HEK293T (cell line): ENCODE data around the gene ADAM11.

Source experiments
- BHLHE40 ChIP-seq: fragments of 450-650 bp; IDR thresholded peaks from 2 replicates; pipeline ENCODE4 v1.6.1; 2016; ENCODE audit warnings: mild to moderate bottlenecking, moderate library complexity, borderline replicate concordance
- FOXK2 ChIP-seq: fragments of 450-650 bp; IDR thresholded peaks from 2 replicates; pipeline ENCODE4 v1.6.1; 2016; ENCODE audit warnings: mild to moderate bottlenecking
- FOXM1 ChIP-seq: fragments of 450-650 bp; IDR thresholded peaks from 2 replicates; pipeline ENCODE4 v1.6.1; 2017; ENCODE audit warnings: mild to moderate bottlenecking, borderline replicate concordance
- LEF1 ChIP-seq: fragments of 450-650 bp; IDR thresholded peaks from 2 replicates; pipeline ENCODE4 v1.6.1; 2017; ENCODE audit warnings: mild to moderate bottlenecking, borderline replicate concordance
- NFRKB ChIP-seq: fragments of 450-650 bp; IDR thresholded peaks from 2 replicates; pipeline ENCODE4 v1.6.1; 2016; ENCODE audit warnings: mild to moderate bottlenecking, moderate library complexity
- PKNOX1 ChIP-seq: fragments of 450-650 bp; IDR thresholded peaks from 2 replicates; pipeline ENCODE4 v1.6.1; 2016
- SP1 ChIP-seq: fragments of 450-650 bp; IDR thresholded peaks from 2 replicates; pipeline ENCODE4 v1.6.1; 2017
- TARDBP ChIP-seq: fragments of 450-650 bp; IDR thresholded peaks from 2 replicates; pipeline ENCODE4 v1.6.1; 2016
- ZNF384 ChIP-seq: fragments of 450-650 bp; IDR thresholded peaks from 2 replicates; pipeline ENCODE4 v1.6.1; 2016

GRCh38 chr17:44733753-44734152 is 25.0 kb upstream of the ADAM11 start:
- TF ChIP-seq FOXM1 (no peak), BHLHE40 (no peak), LEF1 (no peak), NFRKB (no peak), SP1 (no peak), ZNF384 (no peak), FOXK2 (no peak), PKNOX1 (no peak), TARDBP (no peak)
